ENCODE results near the gene GLT8D2. TPM values are rescaled to one million over a fixed set of nuclear protein-coding genes. Genes with fewer than 3 reads are reported as not detected.

Gene GLT8D2
- total and polyA plus RNA-seq, 2 donors (not counting 1 experiment from before 2014, with no cell fraction given): not detected

GRCh38 chr12:103955811-103956508 lies 94.0 kb downstream of the GLT8D2 start:
- WGBS (ENCODE audit: insufficient coverage): 46% methylated on average over 7 of the region's 7 CpGs
- Histone ChIP-seq H4K20me1 (ENCODE audit: control insufficient read depth, insufficient read depth, low read length, poor library complexity, severe bottlenecking) (no peaks in the 10 kb centered on the region), H3K9me3 (ENCODE audit: control extremely low read depth in 1 of 3, control insufficient read depth in 2 of 3, insufficient read depth in 1 of 3, low read length in 2 of 3) (no peaks in the 10 kb centered on the region), H3K4me1 (ENCODE audit: control insufficient read depth in 2 of 2, insufficient read depth in 2 of 2, low read length in 2 of 2) (peaks cover 9 to 15% of the 10 kb centered on the region in 2 donors), H3K36me3 (replicated peaks in 1 of 2; ENCODE audit: control extremely low read depth in 1 of 2, control insufficient read depth in 1 of 2, extremely low read depth in 1 of 2, insufficient read depth in 2 of 2, low read length in 1 of 2) (peaks cover 0 to 28% of the 10 kb centered on the region in 2 experiments), H3K79me2 (ENCODE audit: control insufficient read depth, insufficient read depth, low read length) (peaks cover 26% of the 10 kb centered on the region), H2AFZ (ENCODE audit: insufficient read depth, low read depth, low read length, poor library complexity, severe bottlenecking) (peak overlapping the region; percentile 99), H3K4me2 (replicated peaks; ENCODE audit: low read depth, low read length, poor library complexity, severe bottlenecking) (peak overlapping the region; percentile 89), H3K27me3 (replicated peaks in 1 of 4; ENCODE audit: control extremely low read depth in 1 of 4, control insufficient read depth in 3 of 4, insufficient read depth in 4 of 4, low read length in 3 of 4) (no peaks in the 10 kb centered on the region), H3K27ac (ENCODE audit: low read length in 2 of 2) (peak overlapping the region in 1 of 2 donors; percentile 89), H3K9ac (ENCODE audit: low read length) (peak overlapping the region; percentile 90), H3K4me3 (ENCODE audit: control extremely low read depth in 1 of 5, extremely low read depth in 1 of 5, insufficient read depth in 1 of 5, low read depth in 2 of 5, low read length in 4 of 5) (peak overlapping the region; percentile 60 to 93 (median 86))
- Mint-ChIP-seq H3K27me3 (no peaks in the 10 kb centered on the region), H3K27ac (peak overlapping the region; percentile 97), H3K9me3 (ENCODE audit: insufficient read depth) (no peaks in the 10 kb centered on the region), H3K4me3 (peak overlapping the region; percentile 96), H3K4me1 (peaks cover 30% of the 10 kb centered on the region)
- TF ChIP-seq CTCF (IDR thresholded peaks at IDR 0.05): no peak
- no peak for TF ChIP-seq EZH2 (IDR thresholded peaks at IDR 0.05; ENCODE audit: borderline replicate concordance, insufficient read depth, low read depth, low read length, poor library complexity, severe bottlenecking)
- ChIA-PET POLR2A (interaction anchor here (0.6 to 2.6 kb wide), 3 partner anchors 10 to 103 kb away, joined by 3 to 49 read pairs (median 19); partner anchors contain the start of genes HSP90B1 and TDG), CTCF (interaction anchor here (1.0 to 1.9 kb wide), 7 partner anchors 10 to 153 kb away, joined by 3 to 39 read pairs (median 4); partner anchors contain the start of genes HSP90B1 and TDG)
- intact Hi-C loops (cut with micrococcal nuclease): no loop called here
- ATAC-seq (ENCODE audit: low read depth) (no peak), DNase-seq (no peak)

DNA sequence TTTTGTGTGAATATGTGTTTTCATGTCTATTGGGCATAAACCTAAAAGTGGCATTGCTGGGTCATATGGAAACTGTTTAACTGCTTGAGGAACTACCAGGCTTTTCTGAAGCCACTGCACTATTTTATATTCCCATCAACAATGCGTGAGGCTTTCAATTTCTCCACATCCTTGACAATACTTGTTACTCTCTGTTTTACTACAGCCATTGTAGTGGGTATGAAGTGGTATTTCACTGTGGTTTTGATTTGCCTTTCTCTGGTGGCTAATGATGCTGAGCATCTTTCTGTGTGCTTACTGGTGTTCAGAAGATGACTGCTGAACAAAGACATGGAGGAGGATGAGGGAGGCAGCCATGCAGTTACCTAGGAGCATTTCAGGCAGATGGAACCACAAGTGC lies 97.5 kb downstream of the GLT8D2 start:
- Histone ChIP-seq H3K36me3 (replicated peaks in 1 of 2; ENCODE audit: control extremely low read depth in 1 of 2, control insufficient read depth in 1 of 2, extremely low read depth in 1 of 2, insufficient read depth in 2 of 2, low read length in 1 of 2) (peaks cover under 1 to 55% of the 10 kb centered on the region in 2 experiments), H3K9ac (ENCODE audit: low read length) (no peak overlapping the region), H3K9me3 (ENCODE audit: control extremely low read depth in 1 of 3, control insufficient read depth in 2 of 3, insufficient read depth in 1 of 3, low read length in 2 of 3) (no peaks in the 10 kb centered on the region), H3K4me1 (ENCODE audit: control insufficient read depth in 2 of 2, insufficient read depth in 2 of 2, low read length in 2 of 2) (peaks cover 9 to 13% of the 10 kb centered on the region in 2 donors), H4K20me1 (ENCODE audit: control insufficient read depth, insufficient read depth, low read length, poor library complexity, severe bottlenecking) (no peaks in the 10 kb centered on the region), H3K27me3 (replicated peaks in 1 of 4; ENCODE audit: control extremely low read depth in 1 of 4, control insufficient read depth in 3 of 4, insufficient read depth in 4 of 4, low read length in 3 of 4) (no peaks in the 10 kb centered on the region), H3K79me2 (ENCODE audit: control insufficient read depth, insufficient read depth, low read length) (peaks cover 25% of the 10 kb centered on the region), H3K27ac (ENCODE audit: low read length in 2 of 2) (no peak overlapping the region), H3K4me2 (replicated peaks; ENCODE audit: low read depth, low read length, poor library complexity, severe bottlenecking) (no peak overlapping the region), H3K4me3 (ENCODE audit: control extremely low read depth in 1 of 5, extremely low read depth in 1 of 5, insufficient read depth in 1 of 5, low read depth in 2 of 5, low read length in 4 of 5) (no peak overlapping the region), H2AFZ (ENCODE audit: insufficient read depth, low read depth, low read length, poor library complexity, severe bottlenecking) (no peak overlapping the region)
- no peak for DNase-seq
- TF ChIP-seq CTCF (IDR thresholded peaks at IDR 0.05): no peak
- no peak for TF ChIP-seq EZH2 (IDR thresholded peaks at IDR 0.05; ENCODE audit: borderline replicate concordance, insufficient read depth, low read depth, low read length, poor library complexity, severe bottlenecking)
- no peak overlapping the region for H3K27ac Mint-ChIP-seq
- no peaks in the 10 kb centered on the region for H3K27me3 Mint-ChIP-seq
- no peak for ATAC-seq (ENCODE audit: low read depth)
- H3K9me3 Mint-ChIP-seq (ENCODE audit: insufficient read depth): no peaks in the 10 kb centered on the region
- H3K4me3 Mint-ChIP-seq: no peak overlapping the region
- intact Hi-C loops (cut with micrococcal nuclease): no loop called here
- POLR2A ChIA-PET: no interaction called here
- CTCF ChIA-PET: no interaction called here
- H3K4me1 Mint-ChIP-seq: peaks cover 27% of the 10 kb centered on the region
- WGBS (ENCODE audit: insufficient coverage): no CpG with 5 or more reads among the region's 1 CpG

Measured in B cell (primary cell).